ENCODE results near the gene C20orf96.
"Not testable (repeated sequence)": the region's sequence is repeated elsewhere in the genome, so short reads cannot be mapped to it uniquely, and the experiment has no call there.

The C20orf96 gene

GRCh38 chr20:286508-286907, 4.0 kb downstream of the C20orf96 start:
- DNase-seq (ENCODE audit: insufficient read length, low spot score) (no peak), FAIRE-seq (no peak)

DNA sequence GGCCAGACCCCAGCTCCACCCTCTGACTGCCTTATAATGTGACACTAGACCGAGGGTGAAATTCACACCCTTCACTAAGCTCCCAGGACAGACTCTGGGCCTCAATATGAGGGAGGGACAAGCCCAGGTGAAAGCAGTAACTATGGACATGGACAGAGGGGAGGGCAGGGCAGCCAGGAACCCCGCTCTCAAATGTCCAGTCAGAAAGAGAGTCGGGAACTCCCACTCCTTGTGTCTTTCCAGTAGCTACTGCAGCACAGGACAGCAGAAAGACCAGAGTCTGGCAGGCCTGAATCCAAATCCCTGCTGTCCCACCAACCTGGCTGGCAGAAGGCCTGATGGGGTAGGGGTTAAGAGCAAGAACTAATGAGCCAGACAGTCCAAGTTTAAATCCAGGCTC, 6.4 kb downstream of the C20orf96 start:
- DNase-seq (ENCODE audit: insufficient read length, low spot score), result no peak
- FAIRE-seq, result no peak

- no peak for DNase-seq (ENCODE audit: insufficient read length, low spot score)
- FAIRE-seq, result no peak
These were observed 11.7 kb downstream of the C20orf96 start for GRCh38 chr20:278607-279571.

- FAIRE-seq (no peak), DNase-seq (ENCODE audit: insufficient read length, low spot score) (no peak)
These were observed 12.4 kb downstream of the C20orf96 start for GRCh38 chr20:278181-278580.

GRCh38 chr20:277496-277781, 13.1 kb downstream of the C20orf96 start:
- no peak for FAIRE-seq
- no peak for DNase-seq (ENCODE audit: insufficient read length, low spot score)

DNA sequence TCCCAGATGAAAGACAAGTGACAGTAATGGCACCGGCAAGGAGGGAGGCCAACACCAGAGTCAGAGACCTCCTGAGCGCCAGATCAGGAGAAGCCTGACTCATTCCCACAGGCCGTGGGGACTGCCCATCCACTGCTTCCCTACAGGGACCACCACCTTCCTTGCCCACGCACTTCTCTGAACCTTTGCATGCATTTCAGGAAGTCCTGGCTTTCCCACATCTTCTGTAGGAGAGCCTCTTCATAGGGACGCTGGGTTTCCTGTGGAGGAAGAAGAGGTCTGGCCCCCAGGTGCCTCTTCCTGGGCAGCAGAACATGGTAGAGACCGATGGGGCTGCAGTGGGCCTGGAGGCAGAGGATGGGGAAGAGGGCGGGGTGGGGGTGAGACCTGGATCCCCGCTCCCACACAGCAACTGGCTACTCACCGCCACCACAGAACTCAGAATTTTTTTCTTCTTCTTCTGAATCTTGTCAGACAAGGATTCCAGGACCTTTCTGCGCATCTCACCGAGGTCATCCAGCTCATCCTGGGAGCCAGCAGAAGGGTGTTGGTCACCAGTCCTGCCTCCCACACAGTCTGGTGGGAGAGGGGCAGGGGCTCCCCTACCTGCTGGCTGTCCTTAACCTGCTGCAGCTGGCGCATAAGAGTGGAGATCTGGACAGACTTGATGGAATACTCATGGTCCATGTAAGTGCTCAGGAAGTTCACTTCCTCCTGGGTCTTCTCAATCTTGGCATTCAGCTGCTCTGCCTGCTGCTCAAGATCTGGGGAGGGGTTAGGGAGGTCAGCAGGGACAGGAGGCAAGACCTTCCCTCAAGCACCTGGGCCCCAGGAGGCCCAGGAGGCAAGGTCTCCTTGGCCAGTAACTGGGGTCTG, 13.7 kb downstream of the C20orf96 start:
- no peak for FAIRE-seq
- DNase-seq (ENCODE audit: insufficient read length, low spot score), result no peak

- no peak for FAIRE-seq
- DNase-seq (ENCODE audit: insufficient read length, low spot score), result no peak
These were observed 14.8 kb downstream of the C20orf96 start for GRCh38 chr20:275791-276190.

- no peak for FAIRE-seq
These were observed 16.7 kb downstream of the C20orf96 start for GRCh38 chr20:273884-274283.

DNA sequence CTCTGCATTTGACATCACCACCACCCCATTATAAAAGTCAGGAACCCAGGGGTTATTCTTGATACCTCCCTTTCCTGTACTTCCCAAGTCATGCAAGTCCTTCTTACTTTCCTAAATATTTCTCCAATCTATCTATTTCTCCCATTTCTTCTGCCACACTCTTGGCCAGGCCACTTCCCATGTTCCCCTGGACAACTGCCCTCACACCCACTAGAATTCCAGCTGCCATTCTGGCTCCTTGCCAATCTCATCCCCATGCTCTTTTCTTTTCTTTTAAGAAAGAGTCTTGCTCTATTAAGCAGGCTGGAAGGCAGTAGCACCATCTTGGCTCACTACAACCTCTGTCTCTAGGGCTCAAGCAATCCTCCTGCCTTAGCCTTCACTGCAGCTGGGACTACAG, 17.8 kb downstream of the C20orf96 start:
- FAIRE-seq (no peak), DNase-seq (ENCODE audit: insufficient read length, low spot score) (no peak)

More at GRCh38 chr20:273884-274283, 16.7 kb downstream of the C20orf96 start:
- no peak for DNase-seq (ENCODE audit: insufficient read length, low spot score)

GRCh38 chr20:271528-271927, 19.0 kb downstream of the C20orf96 start:
- FAIRE-seq, result no peak
- DNase-seq (ENCODE audit: insufficient read length, low spot score), result no peak

GRCh38 chr20:271069-271468, 19.5 kb downstream of the C20orf96 start:
- no peak for FAIRE-seq

GRCh38 chr20:270517-270916, 20.0 kb downstream of the C20orf96 start:
- DNase-seq (ENCODE audit: insufficient read length, low spot score) (no peak), FAIRE-seq (no peak)

More at GRCh38 chr20:271069-271468, 19.5 kb downstream of the C20orf96 start:
- DNase-seq (ENCODE audit: insufficient read length, low spot score), result no peak

DNA sequence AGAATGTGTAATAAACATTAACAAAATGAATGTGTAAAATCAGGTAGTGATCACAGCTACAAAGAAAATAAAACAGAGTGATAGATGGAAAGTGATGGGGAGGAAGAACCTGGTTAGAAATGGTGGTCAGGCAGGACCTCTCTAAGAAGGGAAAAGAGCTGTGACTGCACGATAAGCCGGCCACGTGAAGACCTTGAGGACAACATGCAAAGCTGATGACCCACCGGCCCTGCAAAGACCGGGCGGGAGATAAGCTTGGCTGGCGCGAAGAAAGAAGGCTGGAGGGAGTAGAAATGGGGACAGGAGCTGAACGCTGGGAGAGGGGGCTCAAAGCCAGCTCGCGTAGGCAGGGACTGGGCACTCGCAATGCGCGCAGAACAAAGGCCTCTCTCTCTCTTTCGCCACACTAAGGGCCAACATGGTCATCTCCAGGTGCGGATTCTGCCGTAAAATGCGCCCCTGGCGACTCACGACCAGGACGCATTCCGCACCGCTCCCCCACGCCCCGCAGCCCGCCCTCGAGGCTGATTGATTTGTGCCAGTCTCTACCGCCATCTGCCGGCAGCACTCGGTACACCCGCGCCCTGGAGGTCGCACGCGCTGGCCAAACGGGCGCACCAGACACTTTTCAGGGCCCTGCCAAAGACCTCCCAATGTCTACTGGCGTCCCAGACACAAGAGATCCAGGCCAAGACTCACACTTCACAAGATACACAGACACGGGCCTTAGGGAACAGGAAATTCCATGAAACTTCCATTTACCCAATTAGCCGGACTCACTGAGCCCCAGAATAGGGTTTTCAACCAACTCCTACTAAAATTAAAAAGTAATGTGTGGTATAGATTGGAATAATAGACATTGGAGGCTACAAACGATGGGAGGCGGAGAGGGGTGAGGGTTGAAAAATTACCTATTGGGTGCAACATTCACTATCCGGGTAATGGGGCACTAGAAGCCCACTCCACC, 23.7 kb downstream of the C20orf96 start:
- peak; percentile 89 for DNase-seq (ENCODE audit: insufficient read length, low spot score)
- peak; percentile 93 for FAIRE-seq

- DNase-seq (ENCODE audit: insufficient read length, low spot score), result no peak
- no peak for FAIRE-seq
These were observed 26.8 kb downstream of the C20orf96 start for GRCh38 chr20:263701-264100.

DNA sequence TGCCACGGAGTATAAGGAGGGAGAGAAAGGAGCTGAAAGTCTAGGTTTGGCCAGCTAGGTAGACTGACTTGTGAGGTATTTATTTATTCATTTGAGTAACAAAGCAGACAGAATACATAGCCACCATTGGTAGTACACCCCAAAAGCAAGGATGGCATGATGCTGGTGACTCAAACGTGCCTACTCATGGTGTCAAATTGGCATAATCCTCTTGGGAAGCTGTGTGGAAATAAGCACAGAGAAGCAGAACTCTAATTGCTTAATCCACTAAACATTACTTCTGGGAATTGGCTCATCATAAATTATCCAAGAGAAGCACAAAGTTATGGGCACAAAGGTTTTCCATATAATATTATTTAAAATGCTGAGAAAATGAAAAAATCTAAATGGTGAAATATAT, 30.6 kb downstream of the C20orf96 start:
- FAIRE-seq (no peak), DNase-seq (ENCODE audit: insufficient read length, low spot score) (no peak)

DNA sequence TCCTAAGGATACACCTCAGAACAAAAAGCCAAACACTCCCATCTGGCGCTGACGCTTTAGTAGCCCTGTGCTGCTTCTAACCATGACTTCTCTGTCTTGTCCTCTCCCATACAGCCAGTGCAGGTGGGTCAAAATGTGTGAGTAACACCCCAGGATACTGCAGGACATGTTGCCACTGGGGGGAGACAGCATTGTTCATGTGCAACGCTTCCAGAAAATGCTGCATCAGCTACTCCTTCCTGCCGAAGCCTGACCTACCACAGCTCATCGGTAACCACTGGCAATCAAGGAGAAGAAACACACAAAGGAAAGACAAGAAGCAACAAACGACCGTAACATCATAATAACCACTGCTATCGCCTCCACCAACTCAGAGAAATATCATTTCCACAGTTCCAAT, 31.6 kb downstream of the C20orf96 start:
- DNase-seq (ENCODE audit: insufficient read length, low spot score), result no peak
- no peak for FAIRE-seq

GRCh38 chr20:258269-258858, 32.2 kb downstream of the C20orf96 start:
- DNase-seq (ENCODE audit: insufficient read length, low spot score) (no peak), FAIRE-seq (no peak)

GRCh38 chr20:257419-257818, 33.1 kb downstream of the C20orf96 start, which contains the start of gene DEFB132:
DEFB132 (plus strand) TSS chr20:257724; CDS start chr20:257779, 55 bp downstream.
- DNase-seq (ENCODE audit: insufficient read length, low spot score) (no peak), FAIRE-seq (no peak)

GRCh38 chr20:253447-253846, 37.1 kb downstream of the C20orf96 start:
- not testable (repeated sequence) for DNase-seq (ENCODE audit: insufficient read length, low spot score); FAIRE-seq

GRCh38 chr20:252801-253200, 37.7 kb downstream of the C20orf96 start:
- FAIRE-seq (no peak), DNase-seq (ENCODE audit: insufficient read length, low spot score) (no peak)
